NCI-H1930 (cell line): ENCODE data around the gene ALDH3B2.
"Not testable (repeated sequence)": the region's sequence is repeated elsewhere in the genome, so short reads cannot be mapped to it uniquely, and the experiment has no call there.

ENCODE experiments used
- DNase-seq, 2 experiments: peaks; one replicate each; lab custom pipeline; 2025; lab: John Stamatoyannopoulos, UW

ALDH3B2 gene

GRCh38 chr11:67685641-67686332 lies 11.4 kb upstream of the ALDH3B2 start:
- DNase-seq, result not testable (repeated sequence)

GRCh38 chr11:67682126-67683034 lies 8.0 kb upstream of the ALDH3B2 start:
- not testable (repeated sequence) for DNase-seq

- DNase-seq, result no peak
These were observed 6.5 kb upstream of the ALDH3B2 start for GRCh38 chr11:67680696-67681470.

DNA sequence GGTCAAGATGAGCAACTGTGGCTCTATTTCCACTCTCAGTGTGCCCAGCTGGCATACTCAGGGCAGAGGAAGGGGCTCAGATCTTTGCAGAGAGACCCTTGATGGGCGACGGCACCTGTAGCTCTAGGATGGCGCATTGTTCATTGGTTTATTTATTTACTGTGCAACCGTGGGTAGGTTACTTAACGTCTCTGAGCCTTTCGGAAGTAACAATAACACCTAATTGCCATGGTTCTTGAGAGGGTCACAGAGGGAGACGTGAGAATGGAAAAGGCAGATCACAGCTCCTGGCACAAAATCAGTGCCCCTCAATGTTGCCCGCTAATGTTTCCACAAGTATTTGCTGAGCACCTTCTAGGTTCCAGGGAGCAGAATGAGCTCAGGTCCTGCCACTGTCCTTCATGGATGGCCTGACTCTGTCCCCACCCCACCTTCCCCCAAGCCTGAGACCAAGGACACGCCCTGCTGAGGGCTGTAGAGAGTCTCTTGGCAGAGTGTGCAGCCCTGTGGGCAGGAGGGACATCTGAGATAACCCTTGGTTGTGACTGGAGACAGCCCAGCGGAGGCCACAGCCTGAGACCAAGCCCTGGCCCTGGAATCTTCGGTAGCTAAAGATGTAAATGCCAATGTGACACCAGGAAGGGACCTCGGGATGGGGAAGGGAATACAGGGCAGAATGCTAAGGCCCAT lies 780 bp upstream of the ALDH3B2 start:
- DNase-seq, result no peak

- no peak for DNase-seq
These were observed 521 bp downstream of the ALDH3B2 start for GRCh38 chr11:67673902-67674301.

- no peak for DNase-seq
These were observed 1.1 kb downstream of the ALDH3B2 start for GRCh38 chr11:67673358-67673757.

DNA sequence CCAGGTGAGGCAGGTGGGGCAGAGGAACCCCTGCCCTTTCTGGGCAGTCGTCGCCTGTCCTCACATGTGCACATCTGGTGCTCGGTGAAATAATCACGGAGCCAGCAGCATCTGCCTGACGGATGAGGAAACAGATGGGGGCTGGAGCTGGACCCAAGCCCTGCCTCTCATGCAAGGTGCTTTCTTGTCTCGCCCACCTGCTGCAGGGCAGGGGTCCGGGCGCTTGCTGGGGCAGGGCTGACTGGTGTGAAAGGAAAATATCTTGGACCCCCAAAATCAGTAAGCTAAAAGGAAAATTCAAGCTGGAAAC lies 3.3 kb downstream of the ALDH3B2 start:
- DNase-seq, result no peak

DNA sequence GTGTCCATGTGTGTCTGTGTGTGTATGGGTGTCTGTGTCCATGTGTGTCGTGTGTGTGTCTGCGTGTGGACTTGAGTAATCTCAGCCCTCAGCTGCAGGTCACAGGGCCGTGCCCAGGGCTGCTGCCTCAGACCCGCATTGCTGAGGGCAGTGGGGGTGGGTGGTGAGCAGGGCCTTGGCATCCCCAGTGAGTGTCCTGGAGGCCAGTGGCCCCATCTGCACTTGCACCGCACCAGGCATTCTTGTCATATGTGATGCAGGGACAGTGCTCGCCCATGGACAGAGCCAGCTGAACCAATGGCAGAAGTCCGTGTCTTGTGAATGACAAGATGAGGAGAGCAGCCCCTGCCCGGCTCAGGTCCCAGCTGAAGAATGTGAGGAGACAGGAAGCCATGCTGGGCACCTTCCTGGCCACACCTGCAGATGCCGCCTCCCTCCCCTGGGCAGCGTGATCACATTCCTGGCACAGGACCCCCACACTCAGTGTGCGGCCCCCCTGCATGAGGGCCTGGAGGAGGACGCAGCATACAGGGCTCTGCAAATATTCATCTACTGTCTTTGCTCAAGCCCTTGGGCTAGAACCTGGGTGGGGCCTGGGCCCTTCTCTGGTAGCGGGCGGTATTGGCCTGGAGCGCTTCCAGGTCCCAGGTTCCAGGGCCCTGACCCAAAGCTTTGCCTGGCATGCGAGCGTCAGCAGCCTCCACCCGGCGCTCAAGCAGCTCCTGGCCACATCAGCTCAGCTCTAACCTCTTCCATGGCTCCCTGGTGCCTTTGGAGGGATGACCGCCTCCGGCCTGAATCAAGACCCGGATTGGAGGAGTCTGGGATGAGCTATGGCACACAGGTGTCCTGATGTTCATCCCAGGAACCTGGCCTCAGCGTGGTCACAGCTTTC lies 3.9 kb downstream of the ALDH3B2 start:
- DNase-seq, result no peak

DNA sequence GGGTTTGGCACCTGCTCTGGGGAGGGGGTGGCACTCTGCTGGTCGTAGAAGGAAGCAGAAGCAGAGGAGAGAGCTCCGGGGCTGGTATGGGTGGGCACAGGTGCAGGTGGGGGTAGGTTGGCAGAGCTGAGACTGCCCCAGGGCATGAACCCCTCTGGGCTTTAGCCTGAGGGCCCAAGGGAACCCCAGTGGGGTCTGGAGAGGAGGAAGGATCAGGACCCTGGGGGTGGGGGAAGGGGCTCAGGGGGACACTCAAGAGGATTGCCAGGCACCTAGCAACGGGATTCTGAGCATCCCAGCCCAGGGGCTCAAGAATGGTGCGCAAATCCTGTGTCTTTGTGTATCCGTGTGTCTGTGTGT lies 6.3 kb downstream of the ALDH3B2 start:
- no peak for DNase-seq

GRCh38 chr11:67667490-67668191 lies 6.8 kb downstream of the ALDH3B2 start:
- DNase-seq, result no peak

DNA sequence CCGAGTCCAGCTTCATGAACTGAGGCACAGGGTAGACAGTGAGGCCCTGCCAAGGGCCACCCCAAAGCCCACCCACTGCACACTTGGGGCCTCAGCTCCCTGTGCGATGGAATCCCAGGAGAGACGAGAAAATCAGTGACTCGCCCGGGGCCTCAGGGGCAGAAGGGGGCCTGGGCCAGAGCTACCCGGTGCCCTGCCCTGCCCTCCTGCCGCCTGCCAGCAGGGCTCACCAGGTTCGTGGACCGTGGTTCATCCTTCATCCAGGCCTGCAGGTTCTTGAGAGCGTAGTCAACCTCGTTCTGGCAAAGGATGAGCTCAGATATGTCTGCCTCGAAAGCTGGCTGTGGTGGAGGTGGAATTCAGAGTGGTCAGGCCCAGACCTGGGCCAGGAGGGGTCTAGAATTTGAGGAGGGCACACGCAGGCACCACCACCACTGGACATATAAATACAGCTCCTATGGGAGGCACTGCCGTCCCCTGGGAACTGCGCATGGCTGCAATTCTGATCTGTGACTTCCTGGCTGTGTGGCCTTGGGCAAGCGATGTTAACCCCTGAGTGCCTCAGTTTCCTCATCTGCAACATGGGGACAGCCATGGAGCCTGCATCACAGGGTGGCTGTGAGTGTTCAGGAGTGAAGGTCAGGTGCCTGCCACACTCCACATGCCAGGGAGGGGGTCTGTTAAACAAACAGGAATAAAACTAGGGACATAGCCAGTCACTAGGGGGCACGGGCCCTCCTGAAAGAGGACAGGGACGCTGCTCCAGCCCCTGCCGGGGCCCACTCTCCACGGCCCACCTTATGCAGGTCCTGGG lies 7.5 kb downstream of the ALDH3B2 start:
- no peak for DNase-seq

GRCh38 chr11:67666303-67666645 lies 8.1 kb downstream of the ALDH3B2 start:
- no peak for DNase-seq

GRCh38 chr11:67665541-67666302 lies 8.7 kb downstream of the ALDH3B2 start:
- DNase-seq, result no peak

DNA sequence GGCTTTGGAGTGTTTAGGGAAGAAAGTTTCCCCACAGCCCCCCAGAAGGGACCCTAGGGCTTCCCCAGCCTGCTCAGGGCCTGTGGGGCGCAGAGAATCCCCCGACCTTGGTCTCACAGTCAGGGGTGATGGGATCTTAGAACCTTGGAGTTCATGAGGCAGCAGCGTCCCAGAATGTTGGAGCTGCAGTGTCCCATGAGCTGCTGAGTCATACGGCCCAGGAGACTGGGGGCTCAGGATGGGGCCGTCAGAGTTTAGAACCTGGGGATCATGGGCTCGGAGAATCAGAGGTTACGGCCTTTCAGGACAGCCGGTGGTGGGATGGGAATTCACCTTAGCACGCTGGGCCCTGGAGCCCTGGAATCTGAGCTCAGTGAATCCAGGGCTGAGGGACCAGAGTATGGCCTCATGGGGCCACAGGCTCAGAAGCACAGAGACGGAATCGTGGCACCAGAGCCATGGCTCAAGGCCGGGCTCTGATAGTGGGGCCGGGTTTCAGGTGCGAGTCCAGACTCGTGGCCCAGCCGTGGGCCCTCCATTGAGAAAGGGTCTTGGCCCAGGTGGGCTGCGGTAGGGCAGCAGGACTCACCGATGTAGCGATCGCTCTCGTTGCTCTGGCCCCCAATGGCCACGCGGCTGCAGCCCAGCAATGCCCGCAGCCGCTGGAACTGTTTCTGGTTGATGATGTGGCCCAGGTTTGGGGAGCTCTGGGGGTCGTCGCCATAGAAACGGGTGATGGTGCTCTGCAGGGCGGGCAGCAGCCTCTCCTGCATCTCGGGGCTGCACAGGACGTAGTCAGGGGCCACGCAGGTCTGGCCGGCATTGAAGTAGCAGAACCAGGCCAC lies 9.5 kb downstream of the ALDH3B2 start:
- no peak for DNase-seq

GRCh38 chr11:67664213-67664585 lies 10.2 kb downstream of the ALDH3B2 start:
- DNase-seq, result no peak

- no peak for DNase-seq
These were observed 10.8 kb downstream of the ALDH3B2 start for GRCh38 chr11:67663532-67664212.

GRCh38 chr11:67662835-67663531 lies 11.4 kb downstream of the ALDH3B2 start:
- DNase-seq, result no peak
